SH-SY5Y (cell line): ENCODE data around the gene GALNT2.

Experiments used
- GATA2 ChIP-seq: IDR thresholded peaks from 2 replicates; pipeline ENCODE4 v1.6.1; 2011; ENCODE audit warnings: mild to moderate bottlenecking, low read depth, low read length
- GATA3 ChIP-seq: IDR thresholded peaks from 2 replicates; pipeline ENCODE4 v1.6.1; 2011; ENCODE audit warnings: low read depth, mild to moderate bottlenecking, low read length, moderate library complexity

- TF ChIP-seq GATA2: no peak
- TF ChIP-seq GATA3: no peak
These were observed 199.4 kb downstream of the GALNT2 start for GRCh38 chr1:230266456-230266855.
